CD8-positive, alpha-beta memory T cell (primary cell): ENCODE results near the gene SEL1L3. TPM values are rescaled to one million over a fixed set of nuclear protein-coding genes. Genes with fewer than 3 reads are reported as not detected.
"Not testable (repeated sequence)": the region's sequence is repeated elsewhere in the genome, so short reads cannot be mapped to it uniquely, and the experiment has no call there.

Experiments
- CTCF ChIA-PET: fragments of 350-600 bp; sonication (Branson Sonifier 250); formaldehyde crosslinking; loops from one replicate; lab custom pipeline; 2021; ENCODE audit warnings: antibody characterized with exemption; lab: Charles Lee
- POLR2A ChIA-PET: fragments of 350-600 bp; sonication (Branson Sonifier 250); formaldehyde crosslinking; loops from one replicate; lab custom pipeline; 2021; ENCODE audit warnings: antibody characterized with exemption; lab: Charles Lee
- DNase-seq, 5 donors: peaks; one replicate each; pipeline versions ENCODE4 v3.0.0 to v3.0.0-alpha.2; 2020 to 2022; ENCODE audit warnings: mixed read lengths in 1 of 5
- H3K27ac ChIP-seq: one replicate; pipeline ENCODE4 v1.7.0; 2013; ENCODE audit warnings: low read depth, mild to moderate bottlenecking, low read length, moderate library complexity
- H3K27me3 ChIP-seq: 2 replicates; pipeline ENCODE4 v1.7.0; 2013; ENCODE audit warnings: low read length, mild to moderate bottlenecking; ENCODE audit not compliant: insufficient read depth, poor library complexity, severe bottlenecking
- H3K36me3 ChIP-seq: 2 replicates; pipeline ENCODE4 v1.7.0; 2013; ENCODE audit warnings: mild to moderate bottlenecking, low read length, moderate library complexity; ENCODE audit not compliant: insufficient read depth
- H3K4me1 ChIP-seq: 2 replicates; pipeline ENCODE4 v1.7.0; 2013; ENCODE audit warnings: mild to moderate bottlenecking, low read length, moderate library complexity; ENCODE audit not compliant: insufficient read depth
- H3K4me3 ChIP-seq: 2 replicates; pipeline ENCODE4 v1.7.0; 2013; ENCODE audit warnings: mild to moderate bottlenecking, low read length
- H3K9me3 ChIP-seq: 2 replicates; pipeline ENCODE4 v1.7.0; 2013; ENCODE audit warnings: mild to moderate bottlenecking, low read length
- H3K27ac Mint-ChIP-seq, 8 donors: one replicate each; pipeline ENCODE4 v1.8.0; 2020 to 2021; ENCODE audit warnings: mixed read lengths in 8 of 8, mild to moderate bottlenecking in 6 of 8, inconsistent platforms in 3 of 8, moderate library complexity in 3 of 8
- H3K27me3 Mint-ChIP-seq, 2 donors: one replicate each; pipeline ENCODE4 v1.8.0; 2020 to 2021; ENCODE audit warnings: mixed read lengths in 2 of 2, mild to moderate bottlenecking in 1 of 2, moderate library complexity in 1 of 2
- H3K36me3 Mint-ChIP-seq, 3 donors: one replicate each; pipeline ENCODE4 v1.8.0; 2020 to 2021; ENCODE audit warnings: mixed read lengths in 3 of 3, inconsistent platforms in 1 of 3, mild to moderate bottlenecking in 1 of 3
- H3K4me1 Mint-ChIP-seq, 3 donors: one replicate each; pipeline ENCODE4 v1.8.0; 2020 to 2021; ENCODE audit warnings: mixed read lengths in 3 of 3, inconsistent platforms in 1 of 3, mild to moderate bottlenecking in 1 of 3
- H3K4me3 Mint-ChIP-seq, 7 donors: one replicate each; pipeline ENCODE4 v1.8.0; 2020 to 2021; ENCODE audit warnings: mixed read lengths in 7 of 7, mild to moderate bottlenecking in 6 of 7, moderate library complexity in 4 of 7, inconsistent platforms in 2 of 7
- H3K9me3 Mint-ChIP-seq, 5 donors: one replicate each; pipeline ENCODE4 v1.8.0; 2020 to 2022; ENCODE audit warnings: mixed read lengths in 5 of 5, mild to moderate bottlenecking in 3 of 5, moderate library complexity in 2 of 5, inconsistent platforms in 1 of 5
- polyA plus RNA-seq: library from polyadenylated mRNA; unstranded; fragments of 300-500 nt; fragmentation: Illumina TruSeq; gene quantifications from one replicate; pipeline ENCODE4 v1.2.3, GENCODE V29; 2021
- total RNA-seq, 2 experiments: library from RNA; stranded (reverse); gene quantifications; one replicate each; pipeline ENCODE4 v1.2.3, GENCODE V29; 2021

Gene SEL1L3
- total and polyA plus RNA-seq, 3 experiments from 2014 or later, result 36.4 to 63.7 (median 46.2) TPM

GRCh38 chr4:25875281-25875745, 12.5 kb upstream of the SEL1L3 start:
- Histone ChIP-seq H3K4me3 (no peak overlapping the region), H3K4me1 (no peaks in the 10 kb centered on the region), H3K36me3 (no peaks in the 10 kb centered on the region), H3K27ac (no peak overlapping the region), H3K9me3 (no peaks in the 10 kb centered on the region), H3K27me3 (no peaks in the 10 kb centered on the region)
- peaks cover 0 to 4% of the 10 kb centered on the region in 2 donors for H3K27me3 Mint-ChIP-seq
- POLR2A ChIA-PET, result no interaction called here
- H3K4me1 Mint-ChIP-seq, result no peaks in the 10 kb centered on the region
- H3K36me3 Mint-ChIP-seq, result peaks cover 0 to 5% (median 0%) of the 10 kb centered on the region in 3 donors
- no peak overlapping the region for H3K27ac Mint-ChIP-seq
- H3K9me3 Mint-ChIP-seq, result peaks cover 0 to 3% (median 0%) of the 10 kb centered on the region in 5 donors
- no peak for DNase-seq
- CTCF ChIA-PET, result no interaction called here
- no peak overlapping the region for H3K4me3 Mint-ChIP-seq

- Mint-ChIP-seq H3K27me3 (peaks cover 0 to 4% of the 10 kb centered on the region in 2 donors), H3K36me3 (peaks cover 0 to 2% (median 0%) of the 10 kb centered on the region in 3 donors), H3K4me1 (no peaks in the 10 kb centered on the region), H3K27ac (no peak overlapping the region), H3K4me3 (no peak overlapping the region), H3K9me3 (peaks cover 0 to 2% (median 0%) of the 10 kb centered on the region in 5 donors)
- no peak overlapping the region for H3K4me3 ChIP-seq
- no peak overlapping the region for H3K27ac ChIP-seq
- CTCF ChIA-PET, result no interaction called here
- no peaks in the 10 kb centered on the region for H3K4me1 ChIP-seq
- no peaks in the 10 kb centered on the region for H3K9me3 ChIP-seq
- no peak for DNase-seq
- no peaks in the 10 kb centered on the region for H3K27me3 ChIP-seq
- no peaks in the 10 kb centered on the region for H3K36me3 ChIP-seq
- POLR2A ChIA-PET, result no interaction called here
Measured at GRCh38 chr4:25874655-25875054, 11.9 kb upstream of the SEL1L3 start.

GRCh38 chr4:25873632-25874129, 10.9 kb upstream of the SEL1L3 start:
- no peak for DNase-seq
- Histone ChIP-seq H3K36me3 (no peaks in the 10 kb centered on the region), H3K4me3 (no peak overlapping the region), H3K4me1 (no peaks in the 10 kb centered on the region), H3K27me3 (no peaks in the 10 kb centered on the region), H3K27ac (no peak overlapping the region), H3K9me3 (no peaks in the 10 kb centered on the region)
- CTCF ChIA-PET, result interaction anchor here (0.9 kb wide), 1 partner anchor 14 kb away, joined by 3 read pairs; no protein-coding TSS in a partner anchor
- Mint-ChIP-seq H3K9me3 (no peaks in the 10 kb centered on the region), H3K27ac (no peak overlapping the region), H3K4me3 (no peak overlapping the region), H3K36me3 (no peaks in the 10 kb centered on the region), H3K4me1 (no peaks in the 10 kb centered on the region), H3K27me3 (peaks cover 0 to 2% of the 10 kb centered on the region in 2 donors)
- POLR2A ChIA-PET, result no interaction called here

GRCh38 chr4:25872851-25873631, 10.3 kb upstream of the SEL1L3 start:
- Mint-ChIP-seq H3K27me3 (peaks cover 0 to 2% of the 10 kb centered on the region in 2 donors), H3K36me3 (no peaks in the 10 kb centered on the region), H3K27ac (no peak overlapping the region), H3K4me3 (no peak overlapping the region), H3K4me1 (no peaks in the 10 kb centered on the region), H3K9me3 (no peaks in the 10 kb centered on the region)
- H3K4me3 ChIP-seq, result no peak overlapping the region
- ChIA-PET POLR2A (no interaction called here), CTCF (interaction anchor here (0.9 kb wide), 1 partner anchor 13 kb away, joined by 3 read pairs; no protein-coding TSS in a partner anchor)
- H3K27me3 ChIP-seq, result no peaks in the 10 kb centered on the region
- no peaks in the 10 kb centered on the region for H3K36me3 ChIP-seq
- no peaks in the 10 kb centered on the region for H3K9me3 ChIP-seq
- no peaks in the 10 kb centered on the region for H3K4me1 ChIP-seq
- no peak for DNase-seq
- no peak overlapping the region for H3K27ac ChIP-seq

- no peak overlapping the region for H3K4me3 Mint-ChIP-seq
- Histone ChIP-seq H3K27me3 (no peaks in the 10 kb centered on the region), H3K9me3 (no peaks in the 10 kb centered on the region), H3K27ac (no peak overlapping the region), H3K4me3 (no peak overlapping the region), H3K4me1 (no peaks in the 10 kb centered on the region), H3K36me3 (no peaks in the 10 kb centered on the region)
- H3K9me3 Mint-ChIP-seq, result no peaks in the 10 kb centered on the region
- no peak overlapping the region for H3K27ac Mint-ChIP-seq
- POLR2A ChIA-PET, result no interaction called here
- H3K27me3 Mint-ChIP-seq, result peaks cover 0 to 2% of the 10 kb centered on the region in 2 donors
- CTCF ChIA-PET, result interaction anchor here (1.1 kb wide), 1 partner anchor 10 kb away, joined by 5 read pairs; no protein-coding TSS in a partner anchor
- DNase-seq, result no peak
- H3K36me3 Mint-ChIP-seq, result no peaks in the 10 kb centered on the region
- peaks cover 0 to under 1% (median 0%) of the 10 kb centered on the region in 3 donors for H3K4me1 Mint-ChIP-seq
Measured at GRCh38 chr4:25870081-25870480, 7.3 kb upstream of the SEL1L3 start.

- H3K27ac ChIP-seq, result no peak overlapping the region
- no peaks in the 10 kb centered on the region for H3K36me3 ChIP-seq
- Mint-ChIP-seq H3K27me3 (peaks cover 0 to 2% of the 10 kb centered on the region in 2 donors), H3K4me3 (peak overlapping the region in 2 of 7 donors; percentile 1 to 78), H3K27ac (no peak overlapping the region), H3K36me3 (peaks cover 0 to 2% (median 0%) of the 10 kb centered on the region in 3 donors), H3K9me3 (no peaks in the 10 kb centered on the region), H3K4me1 (peaks cover 0 to 5% (median 0%) of the 10 kb centered on the region in 3 donors)
- POLR2A ChIA-PET, result no interaction called here
- H3K4me1 ChIP-seq, result no peaks in the 10 kb centered on the region
- CTCF ChIA-PET, result interaction anchor here (1.3 kb wide), 1 partner anchor 9 kb away, joined by 3 read pairs; no protein-coding TSS in a partner anchor
- no peaks in the 10 kb centered on the region for H3K9me3 ChIP-seq
- DNase-seq, result no peak
- H3K4me3 ChIP-seq, result no peak overlapping the region
- H3K27me3 ChIP-seq, result no peaks in the 10 kb centered on the region
Measured at GRCh38 chr4:25867781-25868294, 5.0 kb upstream of the SEL1L3 start.

GRCh38 chr4:25866401-25866800, 3.6 kb upstream of the SEL1L3 start:
- CTCF ChIA-PET, H3K27me3 ChIP-seq, H3K36me3 ChIP-seq, DNase-seq, H3K9me3 ChIP-seq, POLR2A ChIA-PET, H3K27me3 Mint-ChIP-seq, H3K36me3 Mint-ChIP-seq, H3K4me3 ChIP-seq, H3K27ac ChIP-seq, H3K9me3 Mint-ChIP-seq, H3K4me1 ChIP-seq: not testable (repeated sequence)
- peak overlapping the region in 1 of 7 donors; percentile 78 for H3K4me3 Mint-ChIP-seq
- peak overlapping the region in 3 of 8 donors; percentile 45 to 72 (median 47) for H3K27ac Mint-ChIP-seq
- peaks cover 7 to 11% (median 8%) of the 10 kb centered on the region in 3 donors for H3K4me1 Mint-ChIP-seq

GRCh38 chr4:25865586-25865985, 2.8 kb upstream of the SEL1L3 start:
- H3K4me3 ChIP-seq, result no peak overlapping the region
- Mint-ChIP-seq H3K4me3 (peak overlapping the region in 5 of 7 donors; percentile 27 to 86 (median 47)), H3K36me3 (peaks cover 0 to 6% (median 0%) of the 10 kb centered on the region in 3 donors), H3K27me3 (no peaks in the 10 kb centered on the region), H3K4me1 (peaks cover 15 to 19% (median 16%) of the 10 kb centered on the region in 3 donors), H3K9me3 (no peaks in the 10 kb centered on the region), H3K27ac (peak overlapping the region in 5 of 8 donors; percentile 12 to 73 (median 17))
- DNase-seq, result no peak
- ChIA-PET POLR2A (no interaction called here), CTCF (no interaction called here)
- H3K9me3 ChIP-seq, result no peaks in the 10 kb centered on the region
- H3K36me3 ChIP-seq, result no peaks in the 10 kb centered on the region
- no peak overlapping the region for H3K27ac ChIP-seq
- H3K27me3 ChIP-seq, result no peaks in the 10 kb centered on the region
- peaks cover 13% of the 10 kb centered on the region for H3K4me1 ChIP-seq
